NT2/D1 (cell line): Measurements from ENCODE around the gene RIMS4.

Experiments
- DNase-seq: peaks from one replicate; pipeline ENCODE4 v3.0.0-alpha.2; 2011; ENCODE audit warnings: low read depth, low spot score
- H3K27me3 ChIP-seq: 2 replicates; pipeline ENCODE4 v1.6.0; 2011; ENCODE audit warnings: mild to moderate bottlenecking; ENCODE audit not compliant: insufficient read length, insufficient read depth
- H3K36me3 ChIP-seq: 2 replicates; pipeline ENCODE4 v1.6.1; 2011; ENCODE audit warnings: mild to moderate bottlenecking, low read length, mixed read lengths; ENCODE audit not compliant: insufficient read depth, insufficient read length
- H3K4me1 ChIP-seq: 2 replicates; pipeline ENCODE4 v1.5.1; 2011; ENCODE audit not compliant: insufficient read depth, insufficient read length
- H3K4me3 ChIP-seq: 2 replicates; pipeline ENCODE4 v1.5.1; 2011; ENCODE audit warnings: low read depth; ENCODE audit not compliant: insufficient read length
- H3K9ac ChIP-seq: 2 replicates; pipeline ENCODE4 v1.6.0; 2011; ENCODE audit warnings: low read depth; ENCODE audit not compliant: insufficient read length
- H3K9me3 ChIP-seq: 2 replicates; pipeline ENCODE4 v1.5.1; 2011; ENCODE audit warnings: mild to moderate bottlenecking, low read length; ENCODE audit not compliant: insufficient read depth
- SUZ12 ChIP-seq: IDR thresholded peaks from 2 replicates; pipeline ENCODE4 v1.6.1; 2011; ENCODE audit not compliant: insufficient read length, insufficient read depth; ENCODE audit errors: extremely low read depth
- YY1 ChIP-seq: IDR thresholded peaks from 2 replicates; pipeline ENCODE4 v1.6.1; 2011; ENCODE audit not compliant: insufficient read length, insufficient read depth
- ZNF274 ChIP-seq: IDR thresholded peaks from 2 replicates; pipeline ENCODE4 v1.6.1; 2011; ENCODE audit warnings: mild to moderate bottlenecking, low read depth, low read length

RIMS4 gene

DNA sequence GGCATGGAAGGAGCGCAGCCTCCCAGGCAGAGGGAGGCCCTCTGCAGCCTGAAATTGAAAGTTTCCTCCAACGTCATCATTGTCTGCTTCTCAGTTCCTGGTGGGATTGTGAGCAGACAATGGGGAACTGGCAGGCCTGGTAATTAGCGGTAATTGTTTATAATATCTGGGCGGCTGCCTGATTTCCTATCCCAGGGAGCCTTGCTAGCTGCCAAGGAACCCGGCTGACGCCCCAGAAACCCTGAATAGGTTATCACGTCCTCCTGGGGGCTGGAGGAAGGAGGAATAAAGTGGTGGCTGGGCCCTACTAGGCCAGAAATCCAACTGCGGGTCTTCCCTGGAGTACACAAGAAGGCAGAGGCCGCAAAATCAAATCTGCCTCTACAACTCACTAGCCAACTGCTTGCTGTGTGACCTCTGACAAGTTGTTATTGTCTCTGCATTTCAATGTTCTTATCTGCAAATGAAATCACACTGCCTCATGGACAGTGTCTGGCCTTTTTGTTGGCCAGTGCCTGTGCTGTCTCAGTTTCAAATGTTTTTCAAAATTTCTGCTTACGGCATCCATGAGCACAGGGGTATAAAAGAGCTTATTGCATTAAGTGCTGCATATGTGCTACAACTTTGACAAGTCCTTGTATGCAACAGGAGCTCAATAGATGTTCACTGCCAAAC lies 47.7 kb downstream of the RIMS4 start:
- no peak for DNase-seq
- Histone ChIP-seq H3K27me3 (no peaks in the 10 kb centered on the region), H3K9ac (no peak overlapping the region), H3K9me3 (no peaks in the 10 kb centered on the region), H3K36me3 (no peaks in the 10 kb centered on the region), H3K4me3 (no peak overlapping the region), H3K4me1 (peaks cover 19% of the 10 kb centered on the region)
- no peak for TF ChIP-seq YY1
- no peak for TF ChIP-seq ZNF274
- TF ChIP-seq SUZ12: no peak

DNA sequence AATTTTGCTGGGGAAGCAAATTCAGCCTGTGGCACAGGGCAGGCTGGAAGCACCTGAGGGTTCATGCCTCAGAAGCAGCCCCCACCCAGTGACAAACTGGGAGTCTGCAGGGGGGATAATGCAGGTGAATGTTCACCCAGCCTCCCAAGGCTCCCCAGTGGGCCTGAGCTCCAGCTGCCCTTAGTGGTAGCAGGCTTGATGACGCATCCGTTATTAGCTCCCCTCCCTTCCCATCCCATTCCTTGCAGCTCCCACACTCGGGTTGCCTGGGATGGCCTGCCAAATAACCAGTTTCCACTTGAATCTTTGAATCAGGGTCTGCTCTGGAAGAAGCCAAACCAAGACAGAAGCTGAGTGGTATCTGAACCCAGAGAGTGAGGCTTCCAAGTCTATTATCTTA lies 48.9 kb downstream of the RIMS4 start:
- no peak for TF ChIP-seq SUZ12
- no peak for TF ChIP-seq ZNF274
- no peak for TF ChIP-seq YY1
- no peak for DNase-seq
- Histone ChIP-seq H3K9ac (no peak overlapping the region), H3K36me3 (no peaks in the 10 kb centered on the region), H3K4me1 (peaks cover 13% of the 10 kb centered on the region), H3K27me3 (no peaks in the 10 kb centered on the region), H3K9me3 (no peaks in the 10 kb centered on the region), H3K4me3 (no peak overlapping the region)

DNA sequence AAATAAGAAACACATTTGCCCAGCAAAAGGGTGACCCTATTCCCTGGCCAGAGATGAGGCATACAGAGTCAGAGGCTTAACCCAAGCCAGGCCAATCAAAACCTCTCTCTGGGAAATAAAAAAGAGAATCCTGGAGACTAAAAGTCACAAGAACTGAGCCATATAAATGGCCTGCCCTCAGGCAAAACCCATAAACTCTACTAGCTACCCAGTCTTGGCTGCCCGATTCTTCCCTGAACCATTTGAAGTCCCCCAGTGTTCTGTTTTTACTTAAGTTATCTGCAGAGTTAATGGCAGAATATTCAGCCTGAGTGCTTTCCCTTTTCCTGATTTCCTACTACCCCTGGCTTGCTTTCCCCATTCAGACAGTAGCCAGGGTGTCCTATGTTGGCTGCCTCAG lies 50.8 kb downstream of the RIMS4 start:
- no peak overlapping the region for H3K9ac ChIP-seq
- no peak for DNase-seq
- no peaks in the 10 kb centered on the region for H3K27me3 ChIP-seq
- TF ChIP-seq YY1 (no peak), ZNF274 (no peak), SUZ12 (no peak)
- H3K4me1 ChIP-seq: peaks cover 8% of the 10 kb centered on the region
- H3K36me3 ChIP-seq: no peaks in the 10 kb centered on the region
- H3K4me3 ChIP-seq: no peak overlapping the region
- no peaks in the 10 kb centered on the region for H3K9me3 ChIP-seq

DNA sequence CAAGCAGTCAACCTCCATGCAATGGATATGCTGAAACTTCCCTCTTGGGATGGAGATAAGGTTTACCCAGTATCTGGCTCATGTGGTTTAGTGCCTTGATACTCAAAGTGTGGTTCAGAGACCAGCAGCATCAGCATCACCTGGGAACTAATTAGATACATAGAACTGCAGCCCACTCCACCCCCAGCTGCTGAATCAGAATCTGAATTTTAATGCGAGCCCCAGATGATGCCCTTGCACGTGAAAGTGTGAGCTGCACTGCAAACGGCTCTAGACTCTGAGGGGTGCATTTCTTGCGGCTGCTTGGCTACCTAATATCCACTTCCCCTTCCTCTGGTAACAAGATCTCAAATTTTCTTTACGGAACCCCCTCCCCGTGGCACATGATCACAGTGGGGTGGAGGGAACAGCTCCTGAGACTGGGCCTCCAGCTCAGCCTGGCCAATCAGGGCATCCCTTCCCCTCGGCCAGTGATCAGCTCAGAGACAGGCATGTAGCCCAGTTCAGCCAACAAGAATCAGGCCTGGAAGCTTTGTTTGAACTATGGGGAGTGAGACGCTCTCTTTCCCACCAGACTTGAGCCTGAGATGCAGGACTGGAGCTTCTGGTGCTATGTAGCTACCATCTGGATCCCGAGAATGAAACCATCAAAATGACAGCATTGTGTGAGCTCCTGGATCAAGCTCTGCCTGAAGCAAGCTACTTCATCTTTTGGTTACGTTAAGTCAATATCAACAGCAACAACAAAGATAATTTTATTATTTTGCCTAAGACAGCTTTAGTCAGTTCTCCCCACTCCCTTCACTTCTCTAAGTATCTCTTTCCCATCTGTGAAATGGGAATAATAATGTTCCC lies 51.9 kb downstream of the RIMS4 start:
- Histone ChIP-seq H3K4me1 (peaks cover 12% of the 10 kb centered on the region), H3K9me3 (no peaks in the 10 kb centered on the region), H3K27me3 (no peaks in the 10 kb centered on the region), H3K9ac (no peak overlapping the region), H3K4me3 (no peak overlapping the region), H3K36me3 (no peaks in the 10 kb centered on the region)
- TF ChIP-seq YY1 (no peak), ZNF274 (no peak), SUZ12 (no peak)
- no peak for DNase-seq

DNA sequence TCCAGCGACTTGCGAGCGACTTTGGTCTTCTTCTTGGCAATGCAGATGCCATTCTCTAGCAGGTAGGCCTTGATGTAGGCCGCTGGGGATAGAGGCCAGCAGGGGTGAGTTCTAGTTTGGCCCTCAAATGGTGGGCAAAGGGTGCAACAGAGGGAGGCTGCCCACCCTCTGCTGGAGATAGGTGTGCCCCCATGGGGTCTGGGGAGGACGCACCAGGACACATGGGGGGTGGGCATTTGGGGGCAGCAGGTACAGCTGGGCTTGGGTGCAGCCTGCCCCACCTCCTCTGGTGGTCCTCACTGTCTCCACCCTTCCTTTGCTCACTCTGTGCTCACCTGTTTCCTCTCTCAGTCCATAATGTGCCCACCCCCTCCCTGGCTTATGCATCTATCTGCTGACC lies 53.4 kb downstream of the RIMS4 start:
- DNase-seq: no peak
- TF ChIP-seq SUZ12 (no peak), ZNF274 (no peak), YY1 (no peak)
- peaks cover 16% of the 10 kb centered on the region for H3K4me1 ChIP-seq
- no peak overlapping the region for H3K4me3 ChIP-seq
- H3K9ac ChIP-seq: no peak overlapping the region
- H3K36me3 ChIP-seq: no peaks in the 10 kb centered on the region
- H3K27me3 ChIP-seq: no peaks in the 10 kb centered on the region
- no peaks in the 10 kb centered on the region for H3K9me3 ChIP-seq

DNA sequence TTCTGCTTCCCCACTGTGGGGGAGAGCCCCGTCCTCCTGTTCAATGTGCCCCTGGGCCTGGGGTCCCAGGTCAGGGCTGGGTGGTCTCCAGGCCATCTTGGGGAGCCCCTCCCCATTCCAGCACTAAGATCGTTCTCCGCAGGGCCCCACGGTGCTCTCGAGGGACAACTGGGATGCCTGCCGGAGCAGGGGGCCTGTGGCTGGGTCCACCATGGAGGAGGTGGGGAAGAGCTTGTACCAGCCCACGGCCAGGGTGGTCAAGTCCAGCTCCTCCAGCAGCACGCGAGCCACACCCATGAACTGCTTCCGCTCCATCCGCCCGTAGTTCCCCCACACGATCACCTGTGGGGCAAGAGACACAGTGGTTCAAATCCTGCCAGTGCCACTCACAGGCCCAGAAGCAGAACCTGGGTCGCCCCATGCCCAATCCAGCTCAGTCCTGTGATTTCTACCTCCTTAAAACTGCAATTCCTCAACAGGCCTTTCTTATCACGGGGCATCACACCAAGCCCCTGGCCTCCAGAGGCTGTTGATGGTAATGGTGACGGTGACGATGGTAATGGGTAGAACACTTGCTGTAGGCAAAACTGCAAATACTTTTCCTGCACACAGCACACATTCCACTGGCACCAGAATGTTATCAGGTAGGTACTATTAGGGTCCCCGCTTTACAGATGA lies 54.2 kb downstream of the RIMS4 start:
- no peaks in the 10 kb centered on the region for H3K36me3 ChIP-seq
- peaks cover 18% of the 10 kb centered on the region for H3K4me1 ChIP-seq
- H3K27me3 ChIP-seq: no peaks in the 10 kb centered on the region
- no peak for DNase-seq
- H3K4me3 ChIP-seq: no peak overlapping the region
- no peaks in the 10 kb centered on the region for H3K9me3 ChIP-seq
- no peak for TF ChIP-seq ZNF274
- H3K9ac ChIP-seq: no peak overlapping the region

DNA sequence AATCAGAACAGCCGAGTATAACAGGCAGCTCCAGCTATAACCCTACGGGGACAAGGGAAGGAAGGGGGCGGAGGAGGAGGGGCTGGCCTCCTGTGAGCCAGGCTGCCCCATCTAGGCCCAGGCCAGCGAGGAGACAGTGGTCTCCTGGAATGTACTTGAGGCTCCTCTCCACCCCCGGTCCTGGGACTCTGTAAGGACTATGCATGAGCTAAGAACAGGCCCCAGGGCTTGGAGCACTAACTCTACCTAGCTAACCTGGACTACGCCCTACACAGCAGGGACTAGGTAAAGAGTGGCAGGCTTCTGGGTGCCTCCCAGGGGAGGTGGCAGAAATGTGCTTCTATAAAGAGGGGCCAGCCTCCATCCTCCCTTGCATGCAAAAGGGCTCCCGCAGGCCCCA lies 55.8 kb downstream of the RIMS4 start:
- H3K36me3 ChIP-seq: no peaks in the 10 kb centered on the region
- H3K4me3 ChIP-seq: no peak overlapping the region
- TF ChIP-seq YY1: no peak
- no peak for TF ChIP-seq ZNF274
- TF ChIP-seq SUZ12: no peak
- no peaks in the 10 kb centered on the region for H3K27me3 ChIP-seq
- DNase-seq: no peak
- H3K9ac ChIP-seq: no peak overlapping the region
- H3K4me1 ChIP-seq: peaks cover 16% of the 10 kb centered on the region
- H3K9me3 ChIP-seq: no peaks in the 10 kb centered on the region
